Hematopoietic multipotent progenitor cell treated with erythropoietin and hydrocortisone succinate and interleukin-3 and kit ligand, for 4 days (in vitro differentiated cells): ENCODE results near the gene ANAPC2.
"Not testable (repeated sequence)": the region's sequence is repeated elsewhere in the genome, so short reads cannot be mapped to it uniquely, and the experiment has no call there.

Source experiments
- DNase-seq: peaks from one replicate; pipeline ENCODE4 v3.0.0-alpha.2; 2015

ANAPC2 gene

GRCh38 chr9:137141976-137142936 lies 46.1 kb downstream of the ANAPC2 start:
- DNase-seq = no peak

GRCh38 chr9:137141050-137141810 lies 47.1 kb downstream of the ANAPC2 start:
- DNase-seq = no peak

- DNase-seq = no peak
These were observed 48.0 kb downstream of the ANAPC2 start for GRCh38 chr9:137140151-137141012.

- DNase-seq = no peak
These were observed 48.8 kb downstream of the ANAPC2 start for GRCh38 chr9:137139468-137140150.

- peak; percentile 72 for DNase-seq
These were observed 49.5 kb downstream of the ANAPC2 start, which contains the start of gene GRIN1 for GRCh38 chr9:137138722-137139467. Gene GRIN1 (plus strand): TSS chr9:137139154. CDS start chr9:137139487, 333 bp downstream.

GRCh38 chr9:137138058-137138721 lies 50.2 kb downstream of the ANAPC2 start:
- peak; percentile 46 for DNase-seq

- no peak for DNase-seq
These were observed 51.3 kb downstream of the ANAPC2 start for GRCh38 chr9:137136881-137137607.

GRCh38 chr9:137136261-137136880 lies 52.0 kb downstream of the ANAPC2 start:
- DNase-seq = peak; percentile 36

- not testable (repeated sequence) for DNase-seq
These were observed 53.2 kb downstream of the ANAPC2 start for GRCh38 chr9:137135154-137135553.

- no peak for DNase-seq
These were observed 54.2 kb downstream of the ANAPC2 start for GRCh38 chr9:137134191-137134590.

- no peak for DNase-seq
These were observed 58.1 kb downstream of the ANAPC2 start for GRCh38 chr9:137130176-137130755.

GRCh38 chr9:137129456-137130175 lies 58.7 kb downstream of the ANAPC2 start:
- DNase-seq = peak; percentile 96

GRCh38 chr9:137128862-137129455 lies 59.4 kb downstream of the ANAPC2 start:
- DNase-seq = peak; percentile 41

- peak; percentile 42 for DNase-seq
These were observed 60.0 kb downstream of the ANAPC2 start for GRCh38 chr9:137128158-137128861.

- peak; percentile 92 for DNase-seq
These were observed 60.8 kb downstream of the ANAPC2 start for GRCh38 chr9:137127301-137128157.

- DNase-seq = peak; percentile 40
These were observed 61.6 kb downstream of the ANAPC2 start for GRCh38 chr9:137126786-137127185.
